SU-DHL-6 (cell line): Measurements from ENCODE around the gene KERA.

Experiments used
- H2AFZ ChIP-seq: fragments of 200-600 bp; sonication (generic); 2 replicates; pipeline ENCODE4 v1.6.1; 2014; ENCODE audit warnings: low read depth, mild to moderate bottlenecking, moderate library complexity, mixed read lengths, antibody characterized with exemption, low read length; ENCODE audit not compliant: severe bottlenecking
- H3F3A ChIP-seq: fragments of 200-600 bp; shearing (Covaris generic); 2 replicates; pipeline ENCODE4 v1.6.0; 2016; ENCODE audit warnings: antibody characterized with exemption, mild to moderate bottlenecking; ENCODE audit not compliant: insufficient read depth
- H3K27ac ChIP-seq: fragments of 200-600 bp; sonication (generic); 2 replicates; pipeline ENCODE4 v1.5.1; 2016; ENCODE audit warnings: low read depth, mild to moderate bottlenecking, low read length, moderate library complexity, mixed read lengths
- H3K27me3 ChIP-seq: fragments of 200-600 bp; sonication (generic), shearing (Covaris generic); 2 replicates; pipeline ENCODE4 v1.6.0; 2014; ENCODE audit warnings: mild to moderate bottlenecking, low read length
- H3K36me3 ChIP-seq: fragments of 200-600 bp; sonication (generic); 2 replicates; pipeline ENCODE4 v1.6.1; 2014; ENCODE audit warnings: mild to moderate bottlenecking, low read length, mixed read lengths
- H3K4me2 ChIP-seq: fragments of 300-600, 200-600 bp; shearing (Covaris generic), sonication (generic); 2 replicates; pipeline ENCODE4 v1.6.0; 2014; ENCODE audit warnings: low read length, low read depth, mild to moderate bottlenecking; ENCODE audit not compliant: poor library complexity, severe bottlenecking
- H3K4me3 ChIP-seq: fragments of 200-600 bp; sonication (generic); 2 replicates; pipeline ENCODE4 v1.5.1; 2014; ENCODE audit warnings: antibody characterized with exemption, low read length, mild to moderate bottlenecking, mixed read lengths; ENCODE audit not compliant: insufficient read depth, poor library complexity, severe bottlenecking
- H3K79me2 ChIP-seq: fragments of 200-600 bp; sonication (generic); 2 replicates; pipeline ENCODE4 v1.6.1; 2014; ENCODE audit warnings: mild to moderate bottlenecking, low read length, moderate library complexity; ENCODE audit not compliant: insufficient read depth
- H3K9ac ChIP-seq: fragments of 200-600 bp; sonication (generic); 2 replicates; pipeline ENCODE4 v1.7.0; 2014; ENCODE audit warnings: mild to moderate bottlenecking, low read length
- H3K9me2 ChIP-seq: fragments of 200-600 bp; sonication (generic); replicated peaks from 2 replicates; pipeline ENCODE4 v1.6.1; 2014; ENCODE audit warnings: low read length; ENCODE audit not compliant: insufficient read depth
- H3K9me3 ChIP-seq: fragments of 200-600 bp; sonication (generic); 2 replicates; pipeline ENCODE4 v1.6.1; 2014; ENCODE audit warnings: low read length, mixed read lengths; ENCODE audit not compliant: insufficient read depth
- H4K20me1 ChIP-seq: fragments of 200-600 bp; sonication (generic); 2 replicates; pipeline ENCODE4 v1.6.1; 2014; ENCODE audit warnings: low read depth, mild to moderate bottlenecking, antibody characterized with exemption, low read length, moderate library complexity, mixed read lengths
- CTCF ChIP-seq: fragments of 200-600 bp; sonication (generic); IDR thresholded peaks from one replicate; pipeline ENCODE4 v1.5.1; 2017; ENCODE audit warnings: antibody characterized with exemption, mild to moderate bottlenecking, low read length, moderate library complexity; ENCODE audit not compliant: insufficient read depth, poor library complexity, severe bottlenecking
- EZH2phosphoT487 ChIP-seq: fragments of 200-600 bp; sonication (generic), shearing (Covaris generic); conservative IDR thresholded peaks from 2 replicates; pipeline ENCODE4 v1.6.1; 2018; ENCODE audit warnings: mild to moderate bottlenecking, antibody characterized with exemption, low read length, moderate library complexity, mixed read lengths

Gene KERA

GRCh38 chr12:91099341-91099740 lies 41.5 kb upstream of the KERA start:
- Histone ChIP-seq H3K27me3 (no peaks in the 10 kb centered on the region), H2AFZ (no peak overlapping the region), H3K9ac (no peak overlapping the region), H3K4me2 (no peak overlapping the region), H4K20me1 (no peaks in the 10 kb centered on the region), H3K36me3 (no peaks in the 10 kb centered on the region), H3K27ac (no peak overlapping the region), H3K4me3 (no peak overlapping the region), H3K9me2 (no peaks in the 10 kb centered on the region), H3K9me3 (no peaks in the 10 kb centered on the region), H3F3A (no peaks in the 10 kb centered on the region), H3K79me2 (no peaks in the 10 kb centered on the region)
- TF ChIP-seq EZH2phosphoT487 (no peak), CTCF (no peak)

DNA sequence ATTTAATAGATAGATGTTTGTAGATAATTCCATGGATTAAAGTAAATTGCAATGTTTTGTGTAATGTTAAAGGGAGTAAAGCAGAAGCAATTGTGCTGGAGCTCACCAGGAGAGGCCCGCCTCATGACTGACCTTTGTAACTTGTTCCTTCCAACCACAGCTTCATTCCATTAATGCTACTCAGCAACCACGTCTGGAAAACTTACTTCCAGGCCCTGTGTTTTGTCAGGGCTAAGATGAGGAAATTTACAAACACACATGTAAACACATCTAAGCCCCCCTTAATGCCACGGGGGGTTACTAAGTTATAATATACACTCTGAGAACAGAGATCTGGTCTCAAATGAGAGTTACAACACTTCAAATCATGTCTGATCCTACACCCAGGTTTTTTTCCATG lies 41.1 kb upstream of the KERA start:
- Histone ChIP-seq H3K9me3 (no peaks in the 10 kb centered on the region), H4K20me1 (no peaks in the 10 kb centered on the region), H3F3A (no peaks in the 10 kb centered on the region), H3K79me2 (no peaks in the 10 kb centered on the region), H3K4me2 (no peak overlapping the region), H2AFZ (no peak overlapping the region), H3K36me3 (no peaks in the 10 kb centered on the region), H3K9ac (no peak overlapping the region), H3K9me2 (no peaks in the 10 kb centered on the region), H3K27ac (no peak overlapping the region), H3K4me3 (no peak overlapping the region), H3K27me3 (no peaks in the 10 kb centered on the region)
- TF ChIP-seq CTCF (no peak), EZH2phosphoT487 (no peak)

DNA sequence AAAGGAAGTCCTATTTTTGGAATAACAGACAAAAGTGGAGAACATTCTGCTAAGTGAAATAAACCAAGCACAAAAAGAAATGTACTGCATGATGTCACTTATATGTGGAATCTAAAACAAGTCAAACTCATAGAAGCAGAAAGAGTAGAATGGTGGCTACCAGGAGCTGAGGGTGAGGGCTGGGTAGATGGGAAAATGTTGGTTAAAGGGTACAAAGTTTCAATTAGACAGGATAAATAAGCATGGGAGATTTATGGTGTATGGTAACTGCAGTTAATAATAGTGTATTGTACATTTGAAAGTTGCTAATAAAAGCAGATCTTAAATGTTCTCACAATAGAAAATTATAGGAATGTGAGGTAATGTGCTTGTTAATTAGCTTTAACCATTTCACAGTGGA lies 40.6 kb upstream of the KERA start:
- Histone ChIP-seq H3K4me3 (no peak overlapping the region), H3K9ac (no peak overlapping the region), H3K36me3 (no peaks in the 10 kb centered on the region), H3K27ac (no peak overlapping the region), H3F3A (no peaks in the 10 kb centered on the region), H3K79me2 (no peaks in the 10 kb centered on the region), H3K9me3 (no peaks in the 10 kb centered on the region), H2AFZ (no peak overlapping the region), H3K9me2 (no peaks in the 10 kb centered on the region), H3K4me2 (no peak overlapping the region), H3K27me3 (no peaks in the 10 kb centered on the region), H4K20me1 (no peaks in the 10 kb centered on the region)
- TF ChIP-seq CTCF (no peak), EZH2phosphoT487 (no peak)

DNA sequence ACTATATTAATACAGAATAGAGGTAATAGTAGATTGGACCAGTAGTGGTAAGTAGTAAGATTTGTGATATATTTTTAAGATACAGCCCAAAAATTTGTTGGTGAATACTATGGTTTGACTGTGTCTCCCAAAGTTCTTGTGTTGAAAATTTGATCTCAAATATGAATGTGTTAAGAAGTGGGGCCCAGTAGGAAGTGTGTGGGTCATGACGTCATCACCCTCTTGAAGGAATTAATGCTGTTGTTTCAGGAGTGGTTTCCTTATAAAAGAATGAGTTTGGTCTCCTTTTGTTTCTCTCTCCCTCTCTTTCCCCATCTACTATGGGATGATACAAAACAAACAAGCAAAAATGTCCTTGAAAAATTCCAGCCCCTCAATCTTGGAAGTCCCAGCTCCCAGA lies 37.1 kb upstream of the KERA start:
- no peak overlapping the region for H3K9ac ChIP-seq
- TF ChIP-seq EZH2phosphoT487 (no peak), CTCF (no peak)
- no peaks in the 10 kb centered on the region for H3K9me2 ChIP-seq
- no peaks in the 10 kb centered on the region for H3K9me3 ChIP-seq
- H3K4me3 ChIP-seq, result no peak overlapping the region
- H3K4me2 ChIP-seq, result no peak overlapping the region
- no peak overlapping the region for H3K27ac ChIP-seq
- no peaks in the 10 kb centered on the region for H3K36me3 ChIP-seq
- H3F3A ChIP-seq, result no peaks in the 10 kb centered on the region
- no peaks in the 10 kb centered on the region for H3K27me3 ChIP-seq
- no peak overlapping the region for H2AFZ ChIP-seq
- no peaks in the 10 kb centered on the region for H3K79me2 ChIP-seq
- no peaks in the 10 kb centered on the region for H4K20me1 ChIP-seq
